Stimulated activated CD4-positive, alpha-beta T cell treated with anti-CD3 and anti-CD28 coated beads, Interleukin-15, amount 100 ng/mL, for 48 hours (primary cell): ENCODE measurements around the gene LYRM4.
A peak's percentile ranks its signal among the peaks of the same experiment; 100 is the strongest.

Source experiments
- DNase-seq, 2 donors: peaks; one replicate each; pipeline ENCODE4 v3.0.0-alpha.2; 2020; ENCODE audit warnings: low read depth in 2 of 2

The LYRM4 gene

GRCh38 chr6:5205877-5206850 lies 54.6 kb downstream of the LYRM4 start:
- no peak for DNase-seq

- DNase-seq: no peak
Measured at GRCh38 chr6:5205035-5205507, 55.7 kb downstream of the LYRM4 start.

- no peak for DNase-seq
Measured at GRCh38 chr6:5204376-5204775, 56.4 kb downstream of the LYRM4 start.

- no peak for DNase-seq
Measured at GRCh38 chr6:5203546-5203945, 57.2 kb downstream of the LYRM4 start.

GRCh38 chr6:5202941-5203340 lies 57.8 kb downstream of the LYRM4 start:
- no peak for DNase-seq

GRCh38 chr6:5202206-5202605 lies 58.5 kb downstream of the LYRM4 start:
- no peak for DNase-seq

- no peak for DNase-seq
Measured at GRCh38 chr6:5201271-5201670, 59.5 kb downstream of the LYRM4 start.

GRCh38 chr6:5199702-5200101 lies 61.0 kb downstream of the LYRM4 start:
- DNase-seq: no peak

GRCh38 chr6:5199283-5199682 lies 61.5 kb downstream of the LYRM4 start:
- peak in 1 of 2 donors; percentile 14 for DNase-seq

- DNase-seq: no peak
Measured at GRCh38 chr6:5197084-5197483, 63.7 kb downstream of the LYRM4 start.

GRCh38 chr6:5192135-5192794 lies 68.5 kb downstream of the LYRM4 start:
- DNase-seq: no peak

GRCh38 chr6:5191722-5192121 lies 69.0 kb downstream of the LYRM4 start:
- DNase-seq: no peak

- no peak for DNase-seq
Measured at GRCh38 chr6:5191222-5191621, 69.5 kb downstream of the LYRM4 start.

GRCh38 chr6:5190507-5190906 lies 70.2 kb downstream of the LYRM4 start:
- no peak for DNase-seq

- no peak for DNase-seq
Measured at GRCh38 chr6:5188646-5189045, 72.1 kb downstream of the LYRM4 start.

GRCh38 chr6:5184878-5185277 lies 75.9 kb downstream of the LYRM4 start:
- no peak for DNase-seq

- DNase-seq: no peak
Measured at GRCh38 chr6:5184218-5184617, 76.5 kb downstream of the LYRM4 start.

GRCh38 chr6:5181510-5182317 lies 79.0 kb downstream of the LYRM4 start:
- DNase-seq: no peak

GRCh38 chr6:5180636-5181035 lies 80.1 kb downstream of the LYRM4 start:
- DNase-seq: no peak

GRCh38 chr6:5179917-5180316 lies 80.8 kb downstream of the LYRM4 start:
- no peak for DNase-seq

- DNase-seq: no peak
Measured at GRCh38 chr6:5178806-5179205, 81.9 kb downstream of the LYRM4 start.

GRCh38 chr6:5175635-5176034 lies 85.1 kb downstream of the LYRM4 start:
- DNase-seq: no peak
